RKO (cell line): ENCODE measurements around the gene GIMAP2.
"Not testable (repeated sequence)": the region's sequence is repeated elsewhere in the genome, so short reads cannot be mapped to it uniquely, and the experiment has no call there.

Experiments used
- DNase-seq: peaks from one replicate; pipeline ENCODE4 v3.0.0-alpha.2; 2016; ENCODE audit warnings: low spot score

The GIMAP2 gene

DNA sequence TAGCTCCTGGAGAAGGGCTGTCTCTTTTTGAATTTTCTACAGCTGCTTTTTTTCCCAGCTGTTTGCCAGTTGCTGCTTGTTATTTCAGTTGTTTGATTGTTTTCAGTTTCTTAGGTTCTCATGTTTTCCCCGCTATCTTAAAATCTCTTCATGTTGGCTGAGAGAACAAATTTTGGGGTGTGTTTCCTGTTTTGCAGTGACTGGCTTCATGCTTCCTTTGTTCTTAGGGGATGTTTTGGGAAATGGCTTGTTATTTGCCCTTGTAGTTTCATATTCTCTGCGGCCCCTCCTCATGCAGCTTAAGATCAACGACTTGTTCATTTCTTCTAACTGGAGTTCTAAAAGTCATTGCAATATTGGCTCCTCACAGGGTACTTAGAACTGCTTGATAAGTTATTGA is 8.7 kb upstream of the GIMAP2 start:
- not testable (repeated sequence) for DNase-seq

DNA sequence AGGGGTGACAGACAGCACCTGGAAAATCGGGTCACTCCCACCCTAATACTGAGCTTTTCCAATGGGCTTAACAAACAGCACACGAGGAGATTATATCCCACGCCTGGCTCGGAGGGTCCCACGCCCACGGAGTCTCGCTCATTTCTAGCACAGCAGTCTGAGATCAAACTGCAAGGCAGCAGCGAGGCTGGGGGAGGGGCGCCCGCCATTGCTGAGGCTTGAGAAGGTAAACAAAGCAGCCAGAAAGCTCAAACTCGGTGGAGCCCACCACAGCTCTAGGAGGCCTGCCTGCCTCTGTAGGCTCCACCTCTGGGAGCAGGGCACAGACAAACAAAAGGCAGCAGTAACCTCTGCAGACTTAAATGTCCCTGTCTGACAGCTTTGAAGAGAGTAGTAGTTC is 6.9 kb upstream of the GIMAP2 start:
- not testable (repeated sequence) for DNase-seq

GRCh38 chr7:150680364-150680763 is 5.1 kb upstream of the GIMAP2 start:
- DNase-seq: not testable (repeated sequence)

DNA sequence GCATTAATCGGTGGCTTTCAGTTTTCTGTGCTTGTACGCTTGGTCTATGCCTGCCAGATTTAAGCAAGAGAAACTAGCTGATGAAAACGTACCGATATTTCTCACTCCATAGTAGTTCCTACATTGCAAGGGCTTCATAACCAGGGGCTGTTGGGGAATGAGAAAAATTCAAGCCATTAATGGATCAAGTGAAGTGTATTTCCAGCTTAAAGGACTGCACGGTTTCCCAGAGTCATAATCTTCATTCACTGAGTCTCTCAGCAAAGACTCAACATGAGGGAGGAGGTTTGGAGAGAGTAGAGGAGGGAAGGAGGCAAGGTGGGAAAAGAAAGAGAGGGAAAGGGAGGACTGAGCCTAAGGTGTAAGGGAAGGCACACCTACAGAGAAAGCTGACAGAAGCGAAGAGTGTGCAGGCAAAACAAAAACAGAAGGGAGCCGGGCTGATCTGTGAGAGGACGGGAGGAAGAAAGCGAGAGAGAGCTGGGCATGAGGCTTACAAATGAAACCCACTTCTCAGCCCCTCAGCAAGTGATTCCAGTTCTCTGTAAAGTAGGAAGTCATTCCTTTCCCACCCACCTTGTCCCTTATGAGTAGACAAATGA is 625 bp downstream of the GIMAP2 start:
- DNase-seq: no peak

- no peak for DNase-seq
Measured at GRCh38 chr7:150688630-150689029, 3.1 kb downstream of the GIMAP2 start.

GRCh38 chr7:150695654-150696053 is 10.1 kb downstream of the GIMAP2 start:
- DNase-seq: no peak

- DNase-seq: no peak
Measured at GRCh38 chr7:150703209-150703608, 17.7 kb downstream of the GIMAP2 start.

- DNase-seq: no peak
Measured at GRCh38 chr7:150715293-150715692, 29.8 kb downstream of the GIMAP2 start.

DNA sequence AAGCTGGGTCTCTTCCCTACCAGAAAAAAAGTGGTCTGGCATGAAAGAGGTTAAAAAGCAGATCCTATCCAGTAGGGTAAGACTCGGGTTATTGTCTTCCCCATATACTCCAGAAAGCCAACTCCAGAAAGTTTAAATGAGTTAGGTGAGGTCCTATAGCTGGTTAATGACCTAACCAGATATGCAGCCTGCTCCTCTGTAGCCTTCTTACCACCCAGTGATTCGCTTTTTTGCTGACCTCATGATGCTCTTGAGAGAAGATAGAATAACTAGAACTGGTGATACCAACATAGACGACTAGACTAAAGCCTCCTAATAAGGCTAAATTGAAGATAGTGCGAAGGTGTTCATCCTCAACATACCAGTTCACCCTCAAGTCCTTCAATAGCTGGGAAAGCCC is 30.2 kb downstream of the GIMAP2 start:
- DNase-seq: no peak

- no peak for DNase-seq
Measured at GRCh38 chr7:150716368-150716767, 30.9 kb downstream of the GIMAP2 start, which contains the start of gene GIMAP1. Gene GIMAP1, plus strand, starts transcription at chr7:150716613. Its CDS starts 2,435 bp downstream, at chr7:150719048.

GRCh38 chr7:150716939-150717338 is 31.4 kb downstream of the GIMAP2 start:
- DNase-seq: no peak

- DNase-seq: no peak
Measured at GRCh38 chr7:150717814-150718420, 32.4 kb downstream of the GIMAP2 start.

- no peak for DNase-seq
Measured at GRCh38 chr7:150719436-150719835, 33.9 kb downstream of the GIMAP2 start.

GRCh38 chr7:150719960-150720891 is 34.7 kb downstream of the GIMAP2 start:
- no peak for DNase-seq

- DNase-seq: no peak
Measured at GRCh38 chr7:150721970-150722373, 36.5 kb downstream of the GIMAP2 start.

GRCh38 chr7:150722431-150722931 is 37.0 kb downstream of the GIMAP2 start:
- DNase-seq: no peak

DNA sequence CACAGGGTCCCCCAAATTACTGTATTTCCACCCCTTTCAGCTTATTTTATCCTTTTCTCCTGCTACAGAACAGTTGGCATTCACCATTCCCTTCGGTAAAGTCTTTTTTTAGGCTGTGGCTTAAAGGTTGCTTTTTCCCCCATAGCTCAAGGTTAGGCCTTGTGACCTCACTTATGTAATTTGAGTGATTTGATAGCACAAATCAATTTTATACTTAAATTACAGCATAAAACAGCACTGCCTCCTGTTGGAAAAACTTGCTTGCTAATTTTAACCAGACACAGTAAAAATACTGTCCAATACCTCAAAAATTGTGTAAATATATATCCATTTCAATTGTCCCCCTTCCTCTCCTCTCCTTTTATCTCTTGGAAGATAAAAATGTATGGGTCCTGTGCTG is 38.0 kb downstream of the GIMAP2 start:
- DNase-seq: no peak

DNA sequence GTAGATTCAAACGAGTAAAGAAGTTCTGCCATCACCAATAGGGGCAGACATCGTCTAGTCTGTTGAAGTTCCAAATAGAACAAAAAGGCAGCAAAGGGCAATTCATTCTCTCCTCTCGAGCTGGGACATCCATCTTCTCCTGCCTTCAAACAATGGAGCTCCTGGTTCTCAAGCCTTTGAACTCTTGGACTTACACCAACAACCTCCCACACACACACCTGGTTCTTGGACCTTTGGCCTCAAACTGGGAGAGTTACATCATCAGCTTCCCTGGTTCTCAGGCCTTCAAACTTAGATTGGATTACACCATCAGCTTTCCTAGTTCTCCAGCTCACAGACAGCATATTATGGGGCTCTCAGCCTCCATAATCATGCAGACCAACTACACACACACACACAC is 41.9 kb downstream of the GIMAP2 start:
- DNase-seq: no peak

- DNase-seq: no peak
Measured at GRCh38 chr7:150728011-150728410, 42.5 kb downstream of the GIMAP2 start.

- DNase-seq: no peak
Measured at GRCh38 chr7:150728609-150729008, 43.1 kb downstream of the GIMAP2 start.

DNA sequence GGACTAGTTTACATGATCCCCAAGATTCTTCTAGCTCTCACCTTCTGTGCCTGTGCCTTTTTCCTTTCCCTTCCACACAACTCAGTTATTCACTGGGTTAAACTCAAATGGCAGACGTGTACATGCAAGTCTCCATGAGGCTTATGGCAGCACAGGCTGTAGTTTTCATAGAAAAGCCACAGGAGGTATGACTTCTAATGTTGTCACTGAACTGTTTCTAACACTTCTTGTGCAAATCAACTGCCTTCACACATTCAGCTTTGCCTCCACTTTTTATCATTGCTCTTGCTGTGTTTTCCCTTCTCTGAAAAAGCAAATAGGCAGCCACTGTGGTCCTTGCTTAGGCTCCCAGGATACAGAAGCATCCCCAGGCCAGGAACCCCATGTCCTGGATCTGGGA is 46.4 kb downstream of the GIMAP2 start:
- DNase-seq: no peak

DNA sequence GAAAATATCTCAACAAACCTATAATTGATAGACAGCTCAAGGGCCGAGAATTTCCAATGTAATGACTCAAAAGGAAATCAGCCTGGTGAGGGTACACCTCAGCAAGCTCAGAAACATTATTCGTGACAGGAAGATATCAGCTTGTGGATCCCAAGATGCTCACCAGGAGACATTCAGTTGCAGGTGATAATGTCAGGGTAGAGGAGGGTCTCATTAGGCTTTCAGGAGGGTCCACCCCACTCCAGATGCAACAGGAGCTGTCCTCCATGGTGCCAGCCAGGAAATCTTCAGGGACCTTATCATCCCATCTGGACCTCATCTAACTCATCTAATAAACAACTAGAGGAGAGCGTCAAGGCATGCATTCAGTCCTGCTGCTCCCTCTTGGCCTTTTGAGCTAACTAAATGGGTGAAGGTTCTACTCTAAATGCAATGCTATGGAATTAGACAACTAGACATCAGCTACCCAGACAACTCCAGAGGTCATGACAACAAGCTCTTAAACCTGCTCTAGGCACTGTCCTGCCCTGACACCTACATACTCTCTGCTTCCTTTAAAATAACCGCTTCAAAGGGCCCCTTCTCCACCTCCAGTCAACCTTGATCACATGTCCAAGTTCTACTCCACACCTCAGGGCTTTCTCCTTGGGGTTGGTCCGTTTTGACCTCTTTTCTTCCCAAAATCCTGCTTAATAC is 47.4 kb downstream of the GIMAP2 start:
- no peak for DNase-seq
